Measurements from ENCODE around the gene KIF22.
"Not testable (repeated sequence)": the region's sequence is repeated elsewhere in the genome, so short reads cannot be mapped to it uniquely, and the experiment has no call there.

Gene KIF22

GRCh38 chr16:29783094-29783953, 7.2 kb upstream of the KIF22 start:
- not testable (repeated sequence) for H3K4me1 ChIP-seq (ENCODE audit: control insufficient read depth, insufficient read depth, low read length); H3K27me3 ChIP-seq (ENCODE audit: control insufficient read depth, insufficient read depth, low read length, poor library complexity, severe bottlenecking); H3K4me3 ChIP-seq (ENCODE audit: insufficient read depth, low read depth, low read length); H3K36me3 ChIP-seq (ENCODE audit: control insufficient read depth, insufficient read depth, low read length); H3K27ac ChIP-seq (ENCODE audit: insufficient read depth, low read depth, low read length, poor library complexity, severe bottlenecking); H3K9me3 ChIP-seq (ENCODE audit: control insufficient read depth, low read length)
- WGBS, 2 experiments = 89 to 90% methylated on average over 13 of the region's 13 CpGs

- no peaks in the 10 kb centered on the region for H3K9me3 ChIP-seq (ENCODE audit: control insufficient read depth, low read length)
- no peaks in the 10 kb centered on the region for H3K27me3 ChIP-seq (ENCODE audit: control insufficient read depth, insufficient read depth, low read length, poor library complexity, severe bottlenecking)
- 91 to 100% methylated on average over 1 to 2 of the region's 2 CpGs for WGBS, 2 experiments
- no peaks in the 10 kb centered on the region for H3K4me1 ChIP-seq (ENCODE audit: control insufficient read depth, insufficient read depth, low read length)
- no peak overlapping the region for H3K27ac ChIP-seq (ENCODE audit: insufficient read depth, low read depth, low read length, poor library complexity, severe bottlenecking)
- no peak overlapping the region for H3K4me3 ChIP-seq (ENCODE audit: insufficient read depth, low read depth, low read length)
- no peaks in the 10 kb centered on the region for H3K36me3 ChIP-seq (ENCODE audit: control insufficient read depth, insufficient read depth, low read length)
These were observed 6.4 kb upstream of the KIF22 start for GRCh38 chr16:29784157-29784556.

- no peak overlapping the region for H3K27ac ChIP-seq (ENCODE audit: insufficient read depth, low read depth, low read length, poor library complexity, severe bottlenecking)
- H3K27me3 ChIP-seq (ENCODE audit: control insufficient read depth, insufficient read depth, low read length, poor library complexity, severe bottlenecking) = no peaks in the 10 kb centered on the region
- WGBS, 2 experiments = 8 to 9% methylated on average over 38 of the region's 38 CpGs
- H3K36me3 ChIP-seq (ENCODE audit: control insufficient read depth, insufficient read depth, low read length) = no peaks in the 10 kb centered on the region
- H3K9me3 ChIP-seq (ENCODE audit: control insufficient read depth, low read length) = no peaks in the 10 kb centered on the region
- H3K4me3 ChIP-seq (ENCODE audit: insufficient read depth, low read depth, low read length) = peak overlapping the region; percentile 10
- no peaks in the 10 kb centered on the region for H3K4me1 ChIP-seq (ENCODE audit: control insufficient read depth, insufficient read depth, low read length)
These were observed 5.5 kb upstream of the KIF22 start for GRCh38 chr16:29784901-29785500.

DNA sequence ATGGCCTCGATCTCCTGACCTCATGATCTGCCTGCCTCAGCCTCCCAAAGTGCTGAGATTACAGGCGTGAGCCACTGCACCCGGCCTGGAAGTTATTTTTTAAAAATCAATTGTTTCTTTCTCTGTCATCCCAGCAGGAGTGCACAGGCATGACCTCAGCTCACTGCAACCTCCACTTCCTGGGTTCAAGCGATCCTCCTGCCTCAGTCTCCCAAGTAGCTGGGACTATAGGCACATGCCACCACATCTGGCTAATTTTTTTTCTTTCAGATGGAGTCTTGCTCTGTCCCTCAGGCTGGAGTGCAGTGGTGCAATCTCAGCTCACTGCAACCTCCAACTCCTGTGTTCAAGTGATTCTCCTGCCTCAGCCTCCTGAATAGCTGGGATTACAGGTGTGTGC, 3.4 kb upstream of the KIF22 start:
- not testable (repeated sequence) for H3K36me3 ChIP-seq (ENCODE audit: control insufficient read depth, insufficient read depth, low read length); H3K27ac ChIP-seq (ENCODE audit: insufficient read depth, low read depth, low read length, poor library complexity, severe bottlenecking); H3K9me3 ChIP-seq (ENCODE audit: control insufficient read depth, low read length); H3K4me3 ChIP-seq (ENCODE audit: insufficient read depth, low read depth, low read length); H3K4me1 ChIP-seq (ENCODE audit: control insufficient read depth, insufficient read depth, low read length); H3K27me3 ChIP-seq (ENCODE audit: control insufficient read depth, insufficient read depth, low read length, poor library complexity, severe bottlenecking)
- 87 to 88% methylated on average over 4 of the region's 4 CpGs for WGBS, 2 experiments

DNA sequence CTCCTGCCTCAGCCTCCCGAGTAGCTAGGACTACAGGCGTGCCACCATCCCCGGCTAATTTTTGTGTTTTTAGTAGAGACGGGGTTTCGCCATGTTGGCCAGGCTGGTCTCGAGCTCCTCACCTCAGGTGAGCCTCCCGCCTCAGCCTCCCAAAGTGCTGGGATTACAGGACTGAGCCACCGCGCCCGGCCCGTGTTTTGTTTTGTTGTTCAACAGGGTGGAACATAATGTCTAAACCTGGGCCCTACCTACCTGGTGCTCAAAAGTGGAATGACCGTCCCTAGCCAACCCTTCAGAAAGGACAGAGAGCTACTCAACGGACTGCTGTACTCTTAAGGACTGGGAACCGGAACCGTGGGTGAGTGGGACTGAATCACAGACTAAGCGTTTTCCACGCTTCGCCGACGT, 772 bp upstream of the KIF22 start:
- Histone ChIP-seq H3K9me3 (ENCODE audit: control insufficient read depth, low read length) (no peaks in the 10 kb centered on the region), H3K36me3 (ENCODE audit: control insufficient read depth, insufficient read depth, low read length) (peaks cover 5% of the 10 kb centered on the region), H3K4me3 (ENCODE audit: insufficient read depth, low read depth, low read length) (peak overlapping the region; percentile 100), H3K4me1 (ENCODE audit: control insufficient read depth, insufficient read depth, low read length) (no peaks in the 10 kb centered on the region), H3K27ac (ENCODE audit: insufficient read depth, low read depth, low read length, poor library complexity, severe bottlenecking) (peak overlapping the region; percentile 83), H3K27me3 (ENCODE audit: control insufficient read depth, insufficient read depth, low read length, poor library complexity, severe bottlenecking) (no peaks in the 10 kb centered on the region)
- 81 to 83% methylated on average over 20 of the region's 20 CpGs for WGBS, 2 experiments

- Histone ChIP-seq H3K4me3 (ENCODE audit: insufficient read depth, low read depth, low read length) (peak overlapping the region; percentile 100), H3K4me1 (ENCODE audit: control insufficient read depth, insufficient read depth, low read length) (no peaks in the 10 kb centered on the region), H3K27ac (ENCODE audit: insufficient read depth, low read depth, low read length, poor library complexity, severe bottlenecking) (peak overlapping the region; percentile 11), H3K36me3 (ENCODE audit: control insufficient read depth, insufficient read depth, low read length) (peaks cover 6% of the 10 kb centered on the region), H3K27me3 (ENCODE audit: control insufficient read depth, insufficient read depth, low read length, poor library complexity, severe bottlenecking) (no peaks in the 10 kb centered on the region), H3K9me3 (ENCODE audit: control insufficient read depth, low read length) (no peaks in the 10 kb centered on the region)
- WGBS, 2 experiments = 2% methylated on average over 31 of the region's 31 CpGs
These were observed 646 bp downstream of the KIF22 start for GRCh38 chr16:29790949-29791844.

DNA sequence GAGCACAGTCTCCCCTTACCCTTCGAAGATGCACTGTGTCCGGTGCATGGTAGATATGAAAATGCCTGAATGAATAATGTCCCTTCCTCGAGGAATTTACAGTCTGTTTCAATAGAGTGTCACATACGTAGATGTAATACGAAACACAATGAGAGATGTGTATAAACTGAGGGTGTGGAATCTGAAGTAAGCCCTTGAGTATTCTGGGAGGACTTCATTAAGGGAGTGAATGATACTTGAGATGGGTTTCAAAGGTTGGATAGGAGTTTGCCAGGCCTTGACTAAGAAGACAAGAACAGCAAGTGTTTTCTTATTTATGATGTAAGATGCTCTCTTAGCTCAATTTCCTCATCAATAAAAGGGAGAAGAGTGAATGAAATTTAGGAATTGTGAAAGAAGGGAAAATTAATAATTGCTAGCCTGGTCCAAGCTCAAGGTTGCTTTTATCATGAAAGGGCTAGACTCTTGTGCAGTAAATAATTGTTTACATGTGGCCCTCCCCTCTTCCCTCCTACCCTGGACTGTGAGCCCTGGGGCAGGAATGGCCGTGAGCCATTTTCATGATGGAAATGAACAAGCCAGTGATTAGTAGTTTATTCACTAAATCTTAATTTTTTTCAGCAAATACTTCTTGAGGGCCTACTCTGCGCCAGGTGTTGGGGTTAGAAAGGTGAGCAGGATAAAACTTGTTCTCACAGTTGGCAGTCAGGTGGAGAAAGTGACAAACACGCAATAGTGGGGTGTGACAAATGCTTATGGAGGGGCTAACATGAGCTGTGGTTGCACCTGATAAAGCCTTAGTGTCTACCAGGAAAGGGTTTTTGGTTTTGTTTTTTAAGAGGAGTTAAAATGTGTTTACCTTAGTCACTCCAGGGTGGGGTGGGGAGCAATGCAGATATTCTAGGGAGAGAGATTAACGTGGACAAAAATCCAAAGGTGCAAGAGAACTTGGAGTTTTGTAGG, 1.6 kb downstream of the KIF22 start:
- WGBS, 2 experiments = 83 to 89% methylated on average over 9 of the region's 9 CpGs
- Histone ChIP-seq H3K27me3 (ENCODE audit: control insufficient read depth, insufficient read depth, low read length, poor library complexity, severe bottlenecking) (no peaks in the 10 kb centered on the region), H3K27ac (ENCODE audit: insufficient read depth, low read depth, low read length, poor library complexity, severe bottlenecking) (no peak overlapping the region), H3K36me3 (ENCODE audit: control insufficient read depth, insufficient read depth, low read length) (peaks cover 16% of the 10 kb centered on the region), H3K4me1 (ENCODE audit: control insufficient read depth, insufficient read depth, low read length) (no peaks in the 10 kb centered on the region), H3K4me3 (ENCODE audit: insufficient read depth, low read depth, low read length) (peak overlapping the region; percentile 100), H3K9me3 (ENCODE audit: control insufficient read depth, low read length) (no peaks in the 10 kb centered on the region)

DNA sequence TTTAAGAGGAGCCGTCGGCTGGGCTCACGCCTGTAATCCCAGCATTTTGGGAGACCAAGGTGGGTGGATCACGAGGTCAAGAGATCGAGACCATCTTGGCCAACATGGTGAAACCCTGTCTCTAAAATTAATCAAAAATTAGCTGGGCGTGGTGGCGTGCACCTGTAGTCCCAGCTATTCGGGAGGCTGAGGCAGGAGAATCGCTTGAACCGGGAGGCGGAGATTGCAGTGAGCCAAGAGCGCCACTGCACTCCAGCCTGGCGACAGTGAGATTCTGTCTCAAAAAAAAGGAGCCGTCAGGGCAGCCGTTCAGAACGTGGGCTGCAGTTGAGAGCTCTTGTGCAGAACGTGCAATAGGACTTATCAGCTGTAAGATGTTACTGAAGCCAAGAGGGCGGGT, 2.6 kb downstream of the KIF22 start:
- H3K9me3 ChIP-seq (ENCODE audit: control insufficient read depth, low read length); H3K27ac ChIP-seq (ENCODE audit: insufficient read depth, low read depth, low read length, poor library complexity, severe bottlenecking); H3K4me1 ChIP-seq (ENCODE audit: control insufficient read depth, insufficient read depth, low read length); H3K4me3 ChIP-seq (ENCODE audit: insufficient read depth, low read depth, low read length); H3K27me3 ChIP-seq (ENCODE audit: control insufficient read depth, insufficient read depth, low read length, poor library complexity, severe bottlenecking): not testable (repeated sequence)
- peaks cover 25% of the 10 kb centered on the region for H3K36me3 ChIP-seq (ENCODE audit: control insufficient read depth, insufficient read depth, low read length)
- 94 to 95% methylated on average over 18 of the region's 18 CpGs for WGBS, 2 experiments

DNA sequence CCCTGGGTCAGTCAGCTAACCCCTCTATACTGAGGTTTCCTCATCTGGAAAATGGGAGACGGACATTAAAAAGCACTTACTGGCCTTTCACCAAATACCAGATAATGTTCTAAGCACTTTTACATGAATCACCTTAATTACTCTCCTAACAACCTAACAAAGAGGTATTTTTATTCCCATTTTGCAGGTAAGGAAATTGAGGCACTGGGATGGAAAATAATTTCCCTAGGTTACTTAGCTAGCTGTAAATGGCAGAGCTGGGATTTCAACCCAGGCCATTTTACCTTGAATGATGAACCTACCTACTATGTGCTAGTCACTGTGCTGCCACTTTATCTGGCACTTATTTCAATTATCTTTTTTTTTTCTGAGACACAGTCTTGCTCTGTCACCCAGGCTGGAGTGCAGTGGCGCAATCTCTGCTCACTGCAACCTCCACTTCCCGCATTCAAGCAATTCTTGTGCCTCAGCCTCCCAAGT, 3.7 kb downstream of the KIF22 start:
- no peaks in the 10 kb centered on the region for H3K27me3 ChIP-seq (ENCODE audit: control insufficient read depth, insufficient read depth, low read length, poor library complexity, severe bottlenecking)
- WGBS, 2 experiments = 91 to 97% methylated on average over 3 of the region's 3 CpGs
- H3K4me1 ChIP-seq (ENCODE audit: control insufficient read depth, insufficient read depth, low read length) = no peaks in the 10 kb centered on the region
- no peak overlapping the region for H3K4me3 ChIP-seq (ENCODE audit: insufficient read depth, low read depth, low read length)
- no peaks in the 10 kb centered on the region for H3K9me3 ChIP-seq (ENCODE audit: control insufficient read depth, low read length)
- peaks cover 36% of the 10 kb centered on the region for H3K36me3 ChIP-seq (ENCODE audit: control insufficient read depth, insufficient read depth, low read length)
- H3K27ac ChIP-seq (ENCODE audit: insufficient read depth, low read depth, low read length, poor library complexity, severe bottlenecking) = no peak overlapping the region

Measured in ectodermal cell (in vitro differentiated cells).